ENCODE results near the gene CPD. TPM values are rescaled to one million over a fixed set of nuclear protein-coding genes. Genes with fewer than 3 reads are reported as not detected.
"Not testable (repeated sequence)": the region's sequence is repeated elsewhere in the genome, so short reads cannot be mapped to it uniquely, and the experiment has no call there.

CPD gene
- total RNA-seq, 1 donor from 2014 or later, result 124 TPM

DNA sequence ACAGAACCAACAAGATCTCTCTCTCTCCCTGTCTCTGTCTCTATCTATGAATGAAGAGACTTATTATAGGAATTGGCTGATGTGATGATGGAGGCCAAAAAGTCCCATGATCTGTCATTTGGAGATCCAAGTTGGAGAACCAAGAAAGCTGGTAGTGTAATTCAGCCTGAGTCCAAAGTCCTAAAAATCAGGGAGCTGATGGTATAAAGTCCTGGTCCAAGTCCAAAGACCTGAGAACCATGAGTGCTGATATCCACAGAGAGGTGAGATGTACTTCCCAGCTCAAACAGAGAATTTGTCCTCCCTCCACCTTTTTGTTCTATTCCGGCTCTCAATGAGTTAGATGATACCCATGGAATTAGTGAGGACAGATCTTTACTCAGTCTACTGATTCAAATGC is 29.5 kb upstream of the CPD start:
- H3K36me3 Mint-ChIP-seq (ENCODE audit: insufficient read depth), result no peaks in the 10 kb centered on the region
- no peak for DNase-seq (ENCODE audit: low spot score, unreplicated experiment)
- H3K27ac Mint-ChIP-seq, result no peak overlapping the region
- TF ChIP-seq CTCF (IDR thresholded peaks at IDR 0.05; ENCODE audit: unreplicated experiment), result no peak
- peaks cover 35% of the 10 kb centered on the region for H3K4me1 Mint-ChIP-seq (ENCODE audit: low read depth)
- H3K4me3 Mint-ChIP-seq (ENCODE audit: low read depth), result no peak overlapping the region
- no peaks in the 10 kb centered on the region for H3K9me3 Mint-ChIP-seq (ENCODE audit: low read depth)
- no peaks in the 10 kb centered on the region for H3K27me3 Mint-ChIP-seq

- not testable (repeated sequence) for H3K4me3 Mint-ChIP-seq (ENCODE audit: low read depth); H3K27me3 Mint-ChIP-seq; H3K36me3 Mint-ChIP-seq (ENCODE audit: insufficient read depth); H3K27ac Mint-ChIP-seq; H3K9me3 Mint-ChIP-seq (ENCODE audit: low read depth); DNase-seq (ENCODE audit: low spot score, unreplicated experiment)
- H3K4me1 Mint-ChIP-seq (ENCODE audit: low read depth), result peaks cover 21% of the 10 kb centered on the region
Measured at GRCh38 chr17:30351263-30351662, 27.5 kb upstream of the CPD start.

DNA sequence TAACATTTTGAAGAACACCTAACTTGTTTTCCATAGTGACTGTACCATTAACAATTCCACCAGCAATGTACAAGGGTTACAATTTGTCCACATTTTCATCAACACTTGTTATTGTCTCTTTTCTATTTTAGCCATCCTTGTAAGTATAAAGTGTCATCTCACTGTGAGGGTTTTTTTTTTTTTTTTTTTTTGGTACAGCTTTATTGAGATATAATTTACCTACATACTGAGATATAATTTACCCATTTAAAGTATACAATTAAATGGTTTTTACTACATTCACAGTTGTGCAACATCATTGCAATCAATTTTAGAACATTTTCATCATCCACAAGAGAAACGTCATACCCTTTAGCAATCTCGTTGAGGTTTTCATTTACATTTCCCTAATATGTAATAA is 27.0 kb upstream of the CPD start:
- Mint-ChIP-seq H3K27me3 (no peaks in the 10 kb centered on the region), H3K4me1 (ENCODE audit: low read depth) (peaks cover 16% of the 10 kb centered on the region), H3K27ac (no peak overlapping the region), H3K36me3 (ENCODE audit: insufficient read depth) (no peaks in the 10 kb centered on the region), H3K9me3 (ENCODE audit: low read depth) (no peaks in the 10 kb centered on the region), H3K4me3 (ENCODE audit: low read depth) (no peak overlapping the region)
- no peak for DNase-seq (ENCODE audit: low spot score, unreplicated experiment)
- no peak for TF ChIP-seq CTCF (IDR thresholded peaks at IDR 0.05; ENCODE audit: unreplicated experiment)

DNA sequence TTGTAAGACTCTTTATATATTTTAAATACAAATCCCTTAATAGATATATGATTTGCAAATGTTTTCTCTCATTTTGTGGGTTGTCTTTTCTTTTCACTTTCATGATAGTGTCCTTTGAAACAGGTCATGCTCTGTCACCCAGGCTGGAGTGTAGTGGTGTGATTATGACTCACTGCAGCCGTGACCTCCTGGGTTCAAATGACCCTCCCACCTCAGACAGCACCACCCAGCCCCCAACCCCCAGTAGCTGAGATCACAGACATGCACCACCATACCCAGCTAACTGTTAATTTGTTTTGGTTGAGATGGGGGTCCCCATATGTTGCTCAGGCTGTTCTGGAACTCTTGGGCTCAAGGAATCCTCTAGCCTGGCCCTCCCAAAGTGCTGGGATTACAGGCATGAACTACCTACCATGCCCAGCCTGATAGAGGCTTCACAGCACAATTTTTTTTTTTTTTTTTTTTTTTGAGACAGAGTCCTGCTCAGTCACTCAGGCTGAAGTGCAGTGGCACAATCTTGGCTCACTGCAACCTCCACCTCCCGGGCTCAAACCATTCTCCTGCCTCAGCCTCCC is 26.4 kb upstream of the CPD start:
- no peak for DNase-seq (ENCODE audit: low spot score, unreplicated experiment)
- Mint-ChIP-seq H3K9me3 (ENCODE audit: low read depth) (no peaks in the 10 kb centered on the region), H3K36me3 (ENCODE audit: insufficient read depth) (no peaks in the 10 kb centered on the region), H3K27ac (no peak overlapping the region), H3K4me1 (ENCODE audit: low read depth) (peaks cover 14% of the 10 kb centered on the region), H3K27me3 (no peaks in the 10 kb centered on the region), H3K4me3 (ENCODE audit: low read depth) (no peak overlapping the region)
- no peak for TF ChIP-seq CTCF (IDR thresholded peaks at IDR 0.05; ENCODE audit: unreplicated experiment)

DNA sequence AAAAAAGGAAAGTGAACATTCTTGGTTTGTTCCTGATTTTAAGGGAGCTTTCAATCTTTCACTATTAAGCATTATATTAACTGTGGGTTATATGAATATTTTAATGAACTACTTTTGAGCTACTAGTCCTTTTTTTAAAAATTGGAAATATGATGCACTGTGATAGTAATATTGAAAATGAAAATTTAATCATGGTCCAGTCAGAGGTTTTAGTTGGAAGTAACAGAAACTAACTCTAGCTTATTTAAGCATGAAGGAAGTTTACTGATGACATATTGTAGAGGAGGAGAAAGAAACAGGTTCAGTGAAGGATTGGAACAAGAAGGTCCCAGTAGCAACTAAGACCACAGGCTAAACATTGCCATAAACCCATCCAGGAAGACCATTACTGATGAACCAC is 24.0 kb upstream of the CPD start:
- H3K36me3 Mint-ChIP-seq (ENCODE audit: insufficient read depth), result no peaks in the 10 kb centered on the region
- H3K9me3 Mint-ChIP-seq (ENCODE audit: low read depth), result no peaks in the 10 kb centered on the region
- TF ChIP-seq CTCF (IDR thresholded peaks at IDR 0.05; ENCODE audit: unreplicated experiment), result no peak
- DNase-seq (ENCODE audit: low spot score, unreplicated experiment), result no peak
- H3K4me3 Mint-ChIP-seq (ENCODE audit: low read depth), result no peak overlapping the region
- H3K27me3 Mint-ChIP-seq, result no peaks in the 10 kb centered on the region
- H3K4me1 Mint-ChIP-seq (ENCODE audit: low read depth), result peaks cover 16% of the 10 kb centered on the region
- no peak overlapping the region for H3K27ac Mint-ChIP-seq

- H3K4me1 Mint-ChIP-seq (ENCODE audit: low read depth), result peaks cover 16% of the 10 kb centered on the region
- no peak for TF ChIP-seq CTCF (IDR thresholded peaks at IDR 0.05; ENCODE audit: unreplicated experiment)
- no peak for DNase-seq (ENCODE audit: low spot score, unreplicated experiment)
- H3K27me3 Mint-ChIP-seq, result no peaks in the 10 kb centered on the region
- no peak overlapping the region for H3K4me3 Mint-ChIP-seq (ENCODE audit: low read depth)
- H3K9me3 Mint-ChIP-seq (ENCODE audit: low read depth), result peaks cover 4% of the 10 kb centered on the region
- no peak overlapping the region for H3K27ac Mint-ChIP-seq
- no peaks in the 10 kb centered on the region for H3K36me3 Mint-ChIP-seq (ENCODE audit: insufficient read depth)
Measured at GRCh38 chr17:30357476-30357875, 21.3 kb upstream of the CPD start.
